HUES6 (cell line): ENCODE measurements around the gene POU3F2.
A peak's percentile ranks its signal among the peaks of the same experiment; 100 is the strongest.

Experiments used
- H3K27ac ChIP-seq: 2 replicates; pipeline ENCODE4 v1.7.0; 2013; ENCODE audit warnings: low read depth, mild to moderate bottlenecking, low read length, inconsistent platforms
- H3K27me3 ChIP-seq: 2 replicates; pipeline ENCODE4 v1.6.1; 2013; ENCODE audit warnings: low read length; ENCODE audit not compliant: control insufficient read depth, insufficient read depth
- H3K36me3 ChIP-seq: 2 replicates; pipeline ENCODE4 v1.6.1; 2013; ENCODE audit warnings: low read length; ENCODE audit not compliant: control insufficient read depth, insufficient read depth
- H3K4me1 ChIP-seq: 2 replicates; pipeline ENCODE4 v1.6.1; 2013; ENCODE audit warnings: low read length; ENCODE audit not compliant: control insufficient read depth, insufficient read depth
- H3K4me3 ChIP-seq: 2 replicates; pipeline ENCODE4 v1.5.1; 2013; ENCODE audit warnings: low read depth, low read length
- H3K9ac ChIP-seq: one replicate; pipeline ENCODE4 v1.6.1; 2013; ENCODE audit warnings: mild to moderate bottlenecking, low read length
- H3K9me3 ChIP-seq: 2 replicates; pipeline ENCODE4 v1.6.1; 2013; ENCODE audit warnings: low read depth, low read length; ENCODE audit not compliant: control insufficient read depth, insufficient read depth

The POU3F2 gene

DNA sequence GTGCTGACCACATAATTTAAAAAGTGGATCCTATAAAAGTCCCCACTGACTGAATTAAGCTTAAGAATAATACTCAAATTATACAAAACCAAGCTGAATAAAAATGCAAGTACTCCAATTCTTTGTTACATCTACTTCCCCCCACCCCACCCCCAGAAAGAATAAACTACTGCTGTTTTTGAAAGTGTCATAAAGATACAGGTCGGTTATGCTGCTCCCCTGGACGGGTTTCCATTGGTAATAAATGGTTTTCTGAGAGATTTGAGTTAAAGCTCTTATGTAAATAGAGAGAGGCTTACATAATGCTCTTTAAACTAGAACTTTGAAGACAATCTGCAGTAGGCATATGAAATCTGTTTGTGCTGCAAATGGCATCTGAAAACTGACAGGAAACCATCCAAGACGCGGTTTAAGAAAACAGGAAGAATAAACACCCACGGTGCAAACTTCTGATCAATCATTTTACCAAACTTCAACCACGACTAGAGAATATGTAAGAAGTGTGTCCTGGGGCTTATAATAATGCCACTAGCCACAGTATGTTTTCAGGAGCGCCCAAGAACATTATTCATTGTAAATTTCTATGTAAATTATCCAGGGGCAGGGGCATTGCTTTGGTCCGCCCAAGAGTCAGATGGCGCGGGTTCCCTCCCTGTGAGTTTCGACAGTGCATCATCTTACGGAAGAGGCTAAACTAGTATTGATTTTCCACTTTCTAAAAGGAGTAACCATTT lies 10.8 kb upstream of the POU3F2 start:
- peaks cover 19% of the 10 kb centered on the region for H3K4me1 ChIP-seq
- H3K27ac ChIP-seq = no peak overlapping the region
- peak overlapping the region; percentile 60 for H3K4me3 ChIP-seq
- no peaks in the 10 kb centered on the region for H3K9me3 ChIP-seq
- no peak overlapping the region for H3K9ac ChIP-seq
- no peaks in the 10 kb centered on the region for H3K36me3 ChIP-seq
- peaks cover 91% of the 10 kb centered on the region for H3K27me3 ChIP-seq

DNA sequence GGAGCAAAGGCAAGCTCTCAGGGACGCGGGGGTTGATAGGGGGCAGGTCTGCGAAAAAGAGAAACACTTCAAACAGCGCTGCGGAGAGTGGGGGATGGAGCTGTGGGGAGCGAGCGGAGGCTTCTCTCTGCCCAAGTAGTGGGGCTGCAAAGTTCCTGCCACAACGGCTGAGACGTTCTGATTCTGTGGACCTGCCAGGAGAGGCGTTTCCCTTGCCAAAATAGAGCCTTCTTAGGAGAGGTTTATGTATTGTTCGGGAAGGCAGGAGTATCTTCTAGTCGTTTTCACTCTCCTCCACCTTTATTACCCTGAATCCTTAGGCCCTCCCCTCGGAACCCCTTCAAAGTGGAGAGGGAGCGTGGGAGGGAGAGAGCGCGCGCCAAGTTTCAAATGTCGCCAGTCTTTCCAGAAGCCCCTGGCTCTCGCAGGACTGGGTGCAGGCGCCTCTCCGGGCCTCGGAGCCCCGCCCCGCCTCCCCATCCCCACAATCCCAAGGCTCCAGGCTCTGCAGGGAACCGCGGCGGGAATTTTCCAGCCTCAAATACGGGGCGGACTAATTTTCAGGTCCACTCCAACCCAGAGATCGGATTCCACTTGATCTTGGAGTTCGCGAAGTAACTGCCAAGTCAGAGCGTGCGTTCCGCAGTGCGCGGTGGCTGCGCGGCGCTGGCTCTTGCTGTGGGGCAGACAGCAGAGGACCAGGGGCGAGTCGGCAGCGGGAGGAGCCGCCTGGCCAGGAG lies 10.0 kb upstream of the POU3F2 start:
- H3K4me3 ChIP-seq = peak overlapping the region; percentile 60
- no peak overlapping the region for H3K27ac ChIP-seq
- H3K9ac ChIP-seq = no peak overlapping the region
- H3K27me3 ChIP-seq = peaks cover 93% of the 10 kb centered on the region
- no peaks in the 10 kb centered on the region for H3K36me3 ChIP-seq
- H3K4me1 ChIP-seq = peaks cover 19% of the 10 kb centered on the region
- H3K9me3 ChIP-seq = no peaks in the 10 kb centered on the region

DNA sequence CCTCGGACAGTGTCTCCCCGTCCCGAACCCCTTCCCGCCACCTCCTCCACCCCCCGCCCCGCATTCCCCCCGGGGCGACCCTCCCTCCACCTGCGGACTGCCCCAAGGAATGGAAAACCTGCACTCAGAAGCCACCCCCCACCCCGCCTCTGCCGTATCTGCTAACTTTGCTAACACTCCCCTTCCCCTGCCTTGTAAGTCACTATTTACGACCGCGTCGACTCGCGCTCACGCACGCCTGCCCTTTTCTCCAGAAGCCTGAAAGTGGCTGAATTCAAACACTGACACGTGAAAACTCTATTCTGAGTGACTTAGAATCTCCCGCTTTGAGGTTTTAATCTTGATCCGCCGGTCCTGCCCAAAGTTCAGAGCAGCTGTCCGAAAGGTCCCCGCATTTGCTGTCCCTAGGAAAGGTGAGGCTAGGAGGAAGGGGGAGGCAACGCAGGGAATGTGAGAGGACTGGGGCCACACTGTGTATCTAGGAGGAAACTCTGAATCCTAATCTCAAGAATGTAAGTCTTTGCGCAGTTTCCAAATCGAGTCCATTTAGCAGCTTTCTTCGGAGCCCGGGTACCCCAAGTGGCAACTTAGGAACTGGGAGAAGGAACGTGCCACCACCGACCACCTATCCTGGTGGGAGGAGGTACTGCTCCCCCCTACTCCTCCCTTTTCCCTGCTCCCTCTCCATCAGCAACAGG lies 9.3 kb upstream of the POU3F2 start:
- Histone ChIP-seq H3K4me1 (peaks cover 19% of the 10 kb centered on the region), H3K9me3 (no peaks in the 10 kb centered on the region), H3K36me3 (no peaks in the 10 kb centered on the region), H3K9ac (no peak overlapping the region), H3K27ac (no peak overlapping the region), H3K4me3 (peak overlapping the region; percentile 60), H3K27me3 (peaks cover 94% of the 10 kb centered on the region)

DNA sequence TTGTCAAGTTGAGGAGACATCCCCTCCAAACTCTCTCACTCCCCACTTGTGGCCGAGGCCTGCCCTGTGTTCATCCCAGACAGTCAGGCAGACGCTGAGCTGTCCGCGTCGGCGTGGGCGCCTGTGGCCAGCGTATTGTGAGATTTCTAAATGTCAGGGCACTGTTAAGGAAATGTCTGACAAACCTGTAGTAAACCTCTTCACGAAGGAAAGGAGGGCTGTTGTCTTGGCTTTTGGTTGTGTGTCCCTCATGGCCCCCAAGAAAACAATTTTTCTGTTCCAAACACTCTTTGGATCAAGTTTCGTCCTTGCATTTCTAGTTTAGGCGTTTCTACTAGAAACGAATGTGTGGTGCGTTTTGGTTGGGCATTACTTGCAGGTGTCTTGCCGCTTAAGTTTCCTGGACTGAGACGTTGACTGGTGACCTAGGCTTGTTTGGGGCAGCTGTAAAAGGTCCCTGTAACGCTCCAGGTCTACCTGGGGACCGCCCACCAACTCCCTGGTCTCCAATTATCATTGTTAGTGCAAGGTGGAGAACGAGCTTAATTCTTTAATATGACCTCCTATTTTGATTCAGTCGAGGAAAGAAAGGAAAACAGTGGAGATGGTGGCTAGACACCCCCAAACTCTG lies 8.7 kb upstream of the POU3F2 start:
- H3K9me3 ChIP-seq = no peaks in the 10 kb centered on the region
- H3K9ac ChIP-seq = no peak overlapping the region
- H3K27me3 ChIP-seq = peaks cover 96% of the 10 kb centered on the region
- H3K4me1 ChIP-seq = peaks cover 19% of the 10 kb centered on the region
- H3K36me3 ChIP-seq = no peaks in the 10 kb centered on the region
- no peak overlapping the region for H3K27ac ChIP-seq
- peak overlapping the region; percentile 60 for H3K4me3 ChIP-seq

DNA sequence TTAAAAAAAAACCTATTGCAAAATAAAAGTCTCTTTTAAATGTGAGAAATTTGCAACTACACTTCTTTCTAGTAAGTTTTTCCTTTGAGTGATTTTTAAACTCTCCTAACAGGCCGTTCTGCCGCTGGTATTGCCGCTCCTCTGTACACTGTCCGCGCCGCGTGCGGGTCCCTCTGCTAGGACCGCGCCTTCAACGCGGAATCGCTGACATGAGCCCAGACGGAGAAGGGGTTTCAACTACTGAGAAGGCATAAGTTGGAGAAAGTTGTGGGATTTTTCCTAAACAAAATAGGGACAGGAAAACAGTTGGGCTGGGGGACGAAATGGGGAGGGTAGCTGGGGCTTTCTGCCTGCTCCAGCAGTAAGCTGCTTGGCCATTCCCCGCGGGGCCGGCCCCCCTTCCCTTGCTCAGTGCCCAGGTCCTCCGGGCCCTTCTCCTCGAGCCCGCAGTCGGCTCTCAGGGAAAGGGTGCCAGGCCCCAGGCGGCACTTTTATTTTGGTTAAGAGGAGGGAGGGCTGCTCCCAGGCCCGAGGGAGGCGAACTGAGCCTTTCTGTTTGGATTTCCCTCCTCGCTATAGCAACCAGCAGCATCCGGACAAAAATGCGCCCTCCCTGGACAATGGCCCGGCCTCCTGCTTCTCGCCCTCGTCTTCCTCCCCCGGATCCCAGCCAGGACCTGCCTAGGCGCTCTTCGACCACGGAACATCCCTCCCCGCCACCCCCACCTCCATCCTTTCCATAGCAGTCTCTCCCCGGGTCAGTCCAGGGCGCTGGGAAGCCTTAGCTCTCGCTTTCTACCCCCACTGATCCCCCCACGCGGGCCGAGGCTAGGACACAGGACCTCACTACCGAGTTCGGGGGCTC lies 6.8 kb upstream of the POU3F2 start:
- peaks cover 32% of the 10 kb centered on the region for H3K4me1 ChIP-seq

DNA sequence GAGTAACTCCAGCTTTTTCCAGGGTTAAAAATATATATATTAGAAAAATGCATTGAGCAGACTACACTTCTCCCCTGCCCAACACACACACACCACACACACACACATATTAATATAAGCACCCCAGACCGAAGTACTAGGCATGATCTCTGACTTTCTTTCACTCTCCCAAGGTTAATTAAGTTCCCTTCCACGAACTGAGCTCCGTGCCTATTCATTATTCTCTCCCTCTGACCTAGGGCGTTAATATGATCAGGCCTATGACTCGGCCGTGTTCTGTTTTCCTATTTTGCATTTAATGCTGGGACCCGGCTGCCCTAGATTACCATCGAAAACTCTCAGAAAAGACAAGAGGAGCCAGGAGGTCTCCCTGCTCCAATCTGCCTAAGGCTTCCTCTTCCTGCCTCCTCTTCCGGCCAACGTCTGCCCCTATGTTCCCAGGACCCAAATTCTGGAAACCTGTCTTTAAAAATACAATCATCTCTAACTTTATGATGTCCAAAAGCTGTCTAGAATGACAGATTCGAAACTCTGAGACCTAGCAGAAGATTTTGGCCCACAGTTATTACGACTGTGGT lies 6.1 kb upstream of the POU3F2 start:
- Histone ChIP-seq H3K36me3 (no peaks in the 10 kb centered on the region), H3K9me3 (no peaks in the 10 kb centered on the region), H3K4me1 (peaks cover 39% of the 10 kb centered on the region), H3K9ac (no peak overlapping the region), H3K4me3 (peak overlapping the region; percentile 53), H3K27me3 (peaks cover 100% of the 10 kb centered on the region), H3K27ac (no peak overlapping the region)

More for the DNA sequence above, 6.8 kb upstream of the POU3F2 start:
- peaks cover 99% of the 10 kb centered on the region for H3K27me3 ChIP-seq
- H3K4me3 ChIP-seq = peak overlapping the region; percentile 53
- H3K9ac ChIP-seq = peak overlapping the region; percentile 10
- no peaks in the 10 kb centered on the region for H3K9me3 ChIP-seq
- no peaks in the 10 kb centered on the region for H3K36me3 ChIP-seq
- H3K27ac ChIP-seq = no peak overlapping the region

DNA sequence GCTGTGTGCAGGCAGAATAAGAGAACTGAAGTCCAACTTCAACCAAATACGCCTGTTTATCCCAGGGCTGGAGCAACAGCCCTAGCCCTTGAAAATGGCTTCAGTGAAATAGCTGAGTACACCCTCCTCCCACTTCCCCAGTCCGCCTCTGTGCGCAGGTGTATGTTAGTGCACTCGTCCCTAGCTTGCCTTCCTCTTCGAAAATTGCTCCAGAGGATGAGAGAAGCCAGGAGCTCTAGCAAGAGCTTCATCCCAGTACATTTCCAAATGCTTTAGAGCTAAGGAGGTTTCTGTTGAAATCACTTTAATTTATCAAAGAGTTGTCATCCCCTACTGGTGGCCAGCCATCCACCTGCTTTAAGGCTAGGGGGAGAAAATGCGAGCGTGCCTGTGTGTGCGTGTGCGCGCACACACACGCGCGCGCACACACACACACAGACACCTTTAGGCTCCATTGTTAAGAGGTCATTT lies 5.4 kb upstream of the POU3F2 start:
- H3K4me1 ChIP-seq = peaks cover 46% of the 10 kb centered on the region
- peaks cover 100% of the 10 kb centered on the region for H3K27me3 ChIP-seq
- no peak overlapping the region for H3K27ac ChIP-seq
- H3K9ac ChIP-seq = no peak overlapping the region
- H3K36me3 ChIP-seq = no peaks in the 10 kb centered on the region
- H3K4me3 ChIP-seq = 0 out of 2 replicates have a peak overlapping the region, but pooled peaks have one; percentile 2
- H3K9me3 ChIP-seq = no peaks in the 10 kb centered on the region

DNA sequence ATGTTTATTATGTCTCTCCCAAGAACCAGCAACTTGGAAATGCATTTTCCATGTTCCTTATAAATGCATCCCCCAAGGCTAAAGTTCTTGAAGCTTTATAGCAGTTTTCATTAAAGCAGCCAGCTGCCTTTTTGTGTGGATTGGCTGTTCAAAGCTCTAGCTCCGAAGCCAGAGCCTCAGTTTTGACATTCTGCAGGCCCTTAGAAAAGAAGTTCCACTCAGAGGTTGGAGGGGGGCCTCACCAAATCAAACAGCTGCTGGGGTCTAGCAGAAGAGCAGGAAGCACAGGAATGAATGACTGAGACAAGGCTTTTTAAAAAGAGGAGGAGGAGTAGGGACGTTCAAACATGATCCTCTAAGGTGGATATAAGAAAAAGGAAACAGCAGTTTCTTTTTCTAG lies 4.2 kb upstream of the POU3F2 start:
- no peak overlapping the region for H3K9ac ChIP-seq

DNA sequence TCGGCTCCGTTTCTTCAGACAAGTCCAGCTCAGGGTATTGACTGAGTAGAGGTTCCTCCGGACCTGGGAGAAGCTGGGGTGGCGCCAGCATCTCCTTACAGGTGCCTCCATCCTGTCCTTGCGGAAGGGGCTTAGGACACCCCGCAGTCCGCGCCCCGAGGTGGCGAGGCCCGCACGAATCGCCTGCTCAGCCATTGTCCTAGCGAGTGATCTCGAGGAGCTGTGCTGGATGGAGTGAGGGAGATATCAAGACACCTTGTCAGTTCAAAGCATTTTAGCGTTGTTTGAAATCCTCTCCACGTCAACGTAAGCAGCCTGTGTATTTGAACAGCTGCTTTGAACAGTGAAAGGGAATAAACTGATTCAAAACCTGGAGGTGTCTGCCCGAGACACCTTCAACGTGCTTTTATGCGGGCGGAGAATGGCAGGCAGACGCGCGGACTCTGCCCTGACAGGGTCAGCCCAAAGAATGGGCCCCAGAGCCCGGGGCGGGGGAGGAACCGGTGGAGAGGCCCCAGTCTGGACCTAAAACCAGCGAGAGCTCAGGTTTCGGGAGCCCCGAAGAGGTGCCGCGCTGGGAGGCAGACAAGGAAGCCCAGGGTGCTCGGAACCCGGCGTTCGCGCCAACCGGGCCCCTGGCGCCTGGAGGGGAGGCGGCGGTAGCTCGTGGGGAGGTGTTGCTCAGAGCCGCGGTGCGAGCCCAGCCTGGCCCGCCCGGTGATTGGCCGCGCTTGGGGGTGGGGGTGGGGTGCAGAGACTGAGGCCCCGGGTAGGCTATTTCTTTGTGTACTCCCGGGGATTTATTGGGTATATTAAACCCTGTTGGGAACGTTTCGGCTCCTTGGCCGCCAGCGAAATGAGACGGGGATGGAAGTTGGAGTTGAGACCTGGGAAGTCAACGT lies 3.1 kb upstream of the POU3F2 start:
- Histone ChIP-seq H3K4me3 (peak overlapping the region; percentile 46), H3K4me1 (peaks cover 43% of the 10 kb centered on the region), H3K9me3 (no peaks in the 10 kb centered on the region), H3K36me3 (no peaks in the 10 kb centered on the region), H3K27ac (no peak overlapping the region), H3K9ac (no peak overlapping the region), H3K27me3 (peaks cover 97% of the 10 kb centered on the region)

More for the DNA sequence above, 4.2 kb upstream of the POU3F2 start:
- no peaks in the 10 kb centered on the region for H3K36me3 ChIP-seq
- H3K27ac ChIP-seq = no peak overlapping the region
- peaks cover 97% of the 10 kb centered on the region for H3K27me3 ChIP-seq
- H3K9me3 ChIP-seq = no peaks in the 10 kb centered on the region
- H3K4me3 ChIP-seq = no peak overlapping the region
- peaks cover 45% of the 10 kb centered on the region for H3K4me1 ChIP-seq
